ENCODE results near the gene CST9L. TPM values are rescaled to one million over a fixed set of nuclear protein-coding genes. Genes with fewer than 3 reads are reported as not detected.

The CST9L gene
- total and polyA plus RNA-seq, 10 of the 15 experiments (the other 5 are each of a cell fraction or from before 2014, with no cell fraction given): not detected

- intact Hi-C loops (cut with micrococcal nuclease; ENCODE audit: unreplicated experiment) (no loop called here), in situ Hi-C loops (cut with MboI) (no loop called here)
- H2AFZ ChIP-seq (ENCODE audit: control insufficient read depth, low read depth, low read length): no peak overlapping the region
- no peaks in the 10 kb centered on the region for H3K4me1 ChIP-seq (ENCODE audit: control insufficient read depth, insufficient read depth, low read length)
- H3K9me3 ChIP-seq (replicated peaks; ENCODE audit: control insufficient read depth, insufficient read depth, low read length): no peaks in the 10 kb centered on the region
- H4K20me1 ChIP-seq (ENCODE audit: control insufficient read depth, insufficient read depth): no peaks in the 10 kb centered on the region
- ATAC-seq (no peak), FAIRE-seq (no peak), DNase-seq (ENCODE audit: low read depth, low spot score) (no peak)
- no peaks in the 10 kb centered on the region for H3K79me2 ChIP-seq (ENCODE audit: control insufficient read depth, insufficient read depth, low read length)
- CTCF ChIA-PET: no interaction called here
- POLR2A ChIA-PET: no interaction called here
- SMC1A ChIA-PET (ENCODE audit: uncharacterized antibody, unreplicated experiment): no interaction called here
- BruUV-seq (replicated peaks): no TSS peak
- H3K4me3 ChIP-seq: no peak overlapping the region
- WGBS (ENCODE audit: insufficient coverage, insufficient replicate concordance, low lambda C conversion rate, missing lambda C conversion rate): 13% methylated on average over 2 of the region's 2 CpGs
- H3K36me3 ChIP-seq (ENCODE audit: control insufficient read depth in 2 of 2, insufficient read depth in 2 of 2, low read length in 1 of 2): no peaks in the 10 kb centered on the region
- no peak overlapping the region for H3K27ac ChIP-seq (ENCODE audit: control insufficient read depth, insufficient read depth)
- no peak overlapping the region for H3K9ac ChIP-seq (ENCODE audit: control insufficient read depth, insufficient read depth, low read length)
- no peaks in the 10 kb centered on the region; a peak in 2 of 4 replicates for H3K27me3 ChIP-seq (replicated peaks in 1 of 2; ENCODE audit: control insufficient read depth in 2 of 2, insufficient read depth in 2 of 2, low read length in 1 of 2)
- RAD21 ChIA-PET (ENCODE audit: unreplicated experiment): no interaction called here
- H3K4me2 ChIP-seq (ENCODE audit: control insufficient read depth, insufficient read depth): no peak overlapping the region
- TF ChIP-seq NRF1 (conservative IDR thresholded peaks at IDR 0.05; ENCODE audit: low read depth, low read length) (no peak), CBX3 (IDR thresholded peaks at IDR 0.05; ENCODE audit: borderline replicate concordance, low read depth) (no peak), CHD1 (IDR thresholded peaks at IDR 0.05; ENCODE audit: low read depth, low read length) (no peak), ZBTB33 (IDR thresholded peaks at IDR 0.05) (no peak), EED (IDR thresholded peaks at IDR 0.05; ENCODE audit: low read depth) (no peak), HCFC1 (IDR thresholded peaks at IDR 0.05; ENCODE audit: low read length) (no peak), ZBTB11 (CRISPR knock-in tag; IDR thresholded peaks at IDR 0.05) (no peak), TAF1 (IDR thresholded peaks at IDR 0.05; ENCODE audit: borderline replicate concordance, low read depth, low read length) (no peak), MEF2B (IDR thresholded peaks at IDR 0.05; ENCODE audit: partially characterized antibody, poor library complexity, severe bottlenecking) (no peak)
- TF ChIP-seq, protein P1, sequence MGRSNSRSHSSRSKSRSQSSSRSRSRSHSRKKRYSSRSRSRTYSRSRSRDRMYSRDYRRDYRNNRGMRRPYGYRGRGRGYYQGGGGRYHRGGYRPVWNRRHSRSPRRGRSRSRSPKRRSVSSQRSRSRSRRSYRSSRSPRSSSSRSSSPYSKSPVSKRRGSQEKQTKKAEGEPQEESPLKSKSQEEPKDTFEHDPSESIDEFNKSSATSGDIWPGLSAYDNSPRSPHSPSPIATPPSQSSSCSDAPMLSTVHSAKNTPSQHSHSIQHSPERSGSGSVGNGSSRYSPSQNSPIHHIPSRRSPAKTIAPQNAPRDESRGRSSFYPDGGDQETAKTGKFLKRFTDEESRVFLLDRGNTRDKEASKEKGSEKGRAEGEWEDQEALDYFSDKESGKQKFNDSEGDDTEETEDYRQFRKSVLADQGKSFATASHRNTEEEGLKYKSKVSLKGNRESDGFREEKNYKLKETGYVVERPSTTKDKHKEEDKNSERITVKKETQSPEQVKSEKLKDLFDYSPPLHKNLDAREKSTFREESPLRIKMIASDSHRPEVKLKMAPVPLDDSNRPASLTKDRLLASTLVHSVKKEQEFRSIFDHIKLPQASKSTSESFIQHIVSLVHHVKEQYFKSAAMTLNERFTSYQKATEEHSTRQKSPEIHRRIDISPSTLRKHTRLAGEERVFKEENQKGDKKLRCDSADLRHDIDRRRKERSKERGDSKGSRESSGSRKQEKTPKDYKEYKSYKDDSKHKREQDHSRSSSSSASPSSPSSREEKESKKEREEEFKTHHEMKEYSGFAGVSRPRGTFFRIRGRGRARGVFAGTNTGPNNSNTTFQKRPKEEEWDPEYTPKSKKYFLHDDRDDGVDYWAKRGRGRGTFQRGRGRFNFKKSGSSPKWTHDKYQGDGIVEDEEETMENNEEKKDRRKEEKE (IDR thresholded peaks at IDR 0.05): no peak
- TF ChIP-seq, protein P2, sequence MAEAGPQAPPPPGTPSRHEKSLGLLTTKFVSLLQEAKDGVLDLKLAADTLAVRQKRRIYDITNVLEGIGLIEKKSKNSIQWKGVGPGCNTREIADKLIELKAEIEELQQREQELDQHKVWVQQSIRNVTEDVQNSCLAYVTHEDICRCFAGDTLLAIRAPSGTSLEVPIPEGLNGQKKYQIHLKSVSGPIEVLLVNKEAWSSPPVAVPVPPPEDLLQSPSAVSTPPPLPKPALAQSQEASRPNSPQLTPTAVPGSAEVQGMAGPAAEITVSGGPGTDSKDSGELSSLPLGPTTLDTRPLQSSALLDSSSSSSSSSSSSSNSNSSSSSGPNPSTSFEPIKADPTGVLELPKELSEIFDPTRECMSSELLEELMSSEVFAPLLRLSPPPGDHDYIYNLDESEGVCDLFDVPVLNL (IDR thresholded peaks at IDR 0.05; ENCODE audit: low read depth, low read length): no peak
- TF ChIP-seq, protein P3, sequence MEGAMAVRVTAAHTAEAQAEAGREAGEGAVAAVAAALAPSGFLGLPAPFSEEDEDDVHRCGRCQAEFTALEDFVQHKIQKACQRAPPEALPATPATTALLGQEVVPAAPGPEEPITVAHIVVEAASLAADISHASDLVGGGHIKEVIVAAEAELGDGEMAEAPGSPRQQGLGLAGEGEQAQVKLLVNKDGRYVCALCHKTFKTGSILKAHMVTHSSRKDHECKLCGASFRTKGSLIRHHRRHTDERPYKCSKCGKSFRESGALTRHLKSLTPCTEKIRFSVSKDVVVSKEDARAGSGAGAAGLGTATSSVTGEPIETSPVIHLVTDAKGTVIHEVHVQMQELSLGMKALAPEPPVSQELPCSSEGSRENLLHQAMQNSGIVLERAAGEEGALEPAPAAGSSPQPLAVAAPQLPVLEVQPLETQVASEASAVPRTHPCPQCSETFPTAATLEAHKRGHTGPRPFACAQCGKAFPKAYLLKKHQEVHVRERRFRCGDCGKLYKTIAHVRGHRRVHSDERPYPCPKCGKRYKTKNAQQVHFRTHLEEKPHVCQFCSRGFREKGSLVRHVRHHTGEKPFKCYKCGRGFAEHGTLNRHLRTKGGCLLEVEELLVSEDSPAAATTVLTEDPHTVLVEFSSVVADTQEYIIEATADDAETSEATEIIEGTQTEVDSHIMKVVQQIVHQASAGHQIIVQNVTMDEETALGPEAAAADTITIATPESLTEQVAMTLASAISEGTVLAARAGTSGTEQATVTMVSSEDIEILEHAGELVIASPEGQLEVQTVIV (IDR thresholded peaks at IDR 0.05; ENCODE audit: borderline replicate concordance, partially characterized antibody): no peak
Observed at GRCh38 chr20:23570178-23570760, 2.0 kb upstream of the CST9L start.
